Fibroblast of lung (primary cell): ENCODE data around the gene NRXN2. TPM values are rescaled to one million over a fixed set of nuclear protein-coding genes. Genes with fewer than 3 reads are reported as not detected.
"Not testable (repeated sequence)": the region's sequence is repeated elsewhere in the genome, so short reads cannot be mapped to it uniquely, and the experiment has no call there.

Source experiments
- DNase-seq, 2 donors: peaks; one replicate each; pipeline versions ENCODE4 v3.0.0 to v3.0.0-alpha.2; 2010; ENCODE audit warnings: low read depth in 2 of 2
- H2AFZ ChIP-seq: 2 replicates; pipeline ENCODE4 v1.5.1; 2012; ENCODE audit warnings: low read length, control low read depth, inconsistent platforms
- H3K27ac ChIP-seq: 2 replicates; pipeline ENCODE4 v1.5.1; 2011; ENCODE audit warnings: low read length, control low read depth; ENCODE audit not compliant: insufficient read depth
- H3K27me3 ChIP-seq: 2 replicates; pipeline ENCODE4 v1.5.1; 2011; ENCODE audit warnings: mild to moderate bottlenecking, low read length; ENCODE audit not compliant: control insufficient read depth, insufficient read depth
- H3K36me3 ChIP-seq: 2 replicates; pipeline ENCODE4 v1.5.1; 2011; ENCODE audit warnings: low read length; ENCODE audit not compliant: control insufficient read depth, insufficient read depth
- H3K4me1 ChIP-seq: 2 replicates; pipeline ENCODE4 v1.5.1; 2011; ENCODE audit warnings: low read length; ENCODE audit not compliant: control insufficient read depth, insufficient read depth; ENCODE audit errors: extremely low read depth
- H3K4me2 ChIP-seq: 2 replicates; pipeline ENCODE4 v1.5.1; 2011; ENCODE audit warnings: low read length, control low read depth; ENCODE audit not compliant: insufficient read depth; ENCODE audit errors: extremely low read depth
- H3K4me3 ChIP-seq, 4 experiments: fragments of 200-600 bp in 1 of 4; sonication (generic) in 1 of 4; replicated peaks in 1 of 4; 2 replicates each; pipeline ENCODE4 v1.5.1; 2011 to 2016; ENCODE audit warnings: low read length in 4 of 4, low read depth in 3 of 4, mild to moderate bottlenecking in 3 of 4, control low read depth in 2 of 4, inconsistent platforms in 1 of 4, mixed read lengths in 1 of 4; ENCODE audit not compliant: insufficient read depth in 1 of 4; ENCODE audit errors: control extremely low read depth in 1 of 4
- H3K79me2 ChIP-seq: 2 replicates; pipeline ENCODE4 v1.5.1; 2012; ENCODE audit warnings: mild to moderate bottlenecking, low read length, inconsistent platforms; ENCODE audit not compliant: control insufficient read depth, insufficient read depth
- H3K9ac ChIP-seq: 2 replicates; pipeline ENCODE4 v1.5.1; 2011; ENCODE audit warnings: mild to moderate bottlenecking, low read length, control low read depth; ENCODE audit not compliant: insufficient read depth
- H3K9me3 ChIP-seq: 2 replicates; pipeline ENCODE4 v1.5.1; 2012; ENCODE audit warnings: low read depth, low read length; ENCODE audit not compliant: control insufficient read depth, insufficient read depth
- H4K20me1 ChIP-seq: 2 replicates; pipeline ENCODE4 v1.5.1; 2011; ENCODE audit warnings: low read length; ENCODE audit not compliant: control insufficient read depth, insufficient read depth; ENCODE audit errors: extremely low read depth
- CTCF ChIP-seq, 2 donors: IDR thresholded peaks in 1 of 2; conservative IDR thresholded peaks in 1 of 2; 1 replicate in 1 of 2; 2 replicates in 1 of 2; pipeline ENCODE4 v1.5.1; 2011 to 2012; ENCODE audit warnings: low read length in 2 of 2, control low read depth in 1 of 2, inconsistent platforms in 1 of 2, low read depth in 1 of 2, mild to moderate bottlenecking in 1 of 2
- EZH2 ChIP-seq: IDR thresholded peaks from 2 replicates; pipeline ENCODE4 v1.5.1; 2012; ENCODE audit warnings: low read length, control low read depth, mild to moderate bottlenecking; ENCODE audit errors: missing control alignments
- polyA plus RNA-seq, 2 donors: library from polyadenylated mRNA; depleted of rRNA in 1 of 2; stranded (reverse) in 1 of 2; unstranded in 1 of 2; fragments of >200 nt; gene quantifications; 2 replicates each; pipeline ENCODE4 v1.2.1, GENCODE V29; 2011 to 2012; ENCODE audit warnings: missing spikeins in 1 of 2
- total RNA-seq: library from RNA; depleted of rRNA; stranded (reverse); fragments of >200 nt; gene quantifications from 2 replicates; pipeline ENCODE4 v1.2.1, GENCODE V29; 2014

NRXN2 gene
- total and polyA plus RNA-seq, 2 donors (not counting 1 experiment from before 2014, with no cell fraction given): under 0.01 to 0.75 TPM

GRCh38 chr11:64563966-64564365 lies 159.0 kb downstream of the NRXN2 start:
- Histone ChIP-seq H3K27me3 (no peaks in the 10 kb centered on the region), H3K79me2 (no peaks in the 10 kb centered on the region), H3K4me1 (no peaks in the 10 kb centered on the region), H3K4me2 (no peak overlapping the region), H3K36me3 (no peaks in the 10 kb centered on the region), H4K20me1 (no peaks in the 10 kb centered on the region), H3K27ac (no peak overlapping the region), H3K9me3 (no peaks in the 10 kb centered on the region), H3K4me3 (no peak overlapping the region), H2AFZ (no peak overlapping the region), H3K9ac (no peak overlapping the region)
- no peak for DNase-seq
- no peak for TF ChIP-seq CTCF (conservative IDR thresholded peaks at IDR 0.05 in 1 of 2, IDR thresholded peaks at IDR 0.05 in 1 of 2; ENCODE audit: low read depth in 1 of 2, low read length in 2 of 2)
- TF ChIP-seq EZH2: no peak

GRCh38 chr11:64562723-64563351 lies 160.2 kb downstream of the NRXN2 start:
- H3K27me3 ChIP-seq: no peaks in the 10 kb centered on the region
- DNase-seq: no peak
- no peak overlapping the region for H2AFZ ChIP-seq
- no peaks in the 10 kb centered on the region for H3K4me1 ChIP-seq
- H3K9me3 ChIP-seq: no peaks in the 10 kb centered on the region
- no peaks in the 10 kb centered on the region for H4K20me1 ChIP-seq
- H3K36me3 ChIP-seq: no peaks in the 10 kb centered on the region
- TF ChIP-seq EZH2 (no peak), CTCF (conservative IDR thresholded peaks at IDR 0.05 in 1 of 2, IDR thresholded peaks at IDR 0.05 in 1 of 2; ENCODE audit: low read depth in 1 of 2, low read length in 2 of 2) (no peak)
- no peak overlapping the region for H3K27ac ChIP-seq
- no peak overlapping the region for H3K4me2 ChIP-seq
- no peak overlapping the region for H3K4me3 ChIP-seq
- H3K79me2 ChIP-seq: no peaks in the 10 kb centered on the region
- no peak overlapping the region for H3K9ac ChIP-seq

- H3K36me3 ChIP-seq: no peaks in the 10 kb centered on the region
- no peak overlapping the region for H3K27ac ChIP-seq
- no peaks in the 10 kb centered on the region for H3K27me3 ChIP-seq
- TF ChIP-seq EZH2 (no peak), CTCF (conservative IDR thresholded peaks at IDR 0.05 in 1 of 2, IDR thresholded peaks at IDR 0.05 in 1 of 2; ENCODE audit: low read depth in 1 of 2, low read length in 2 of 2) (no peak)
- DNase-seq: no peak
- H3K4me2 ChIP-seq: no peak overlapping the region
- no peak overlapping the region for H3K9ac ChIP-seq
- no peaks in the 10 kb centered on the region for H3K79me2 ChIP-seq
- no peaks in the 10 kb centered on the region for H3K9me3 ChIP-seq
- H3K4me3 ChIP-seq: no peak overlapping the region
- H4K20me1 ChIP-seq: no peaks in the 10 kb centered on the region
- H2AFZ ChIP-seq: no peak overlapping the region
- no peaks in the 10 kb centered on the region for H3K4me1 ChIP-seq
Measured at GRCh38 chr11:64561984-64562722, 160.8 kb downstream of the NRXN2 start.

- not testable (repeated sequence) for H3K27me3 ChIP-seq, H2AFZ ChIP-seq, DNase-seq, H3K4me2 ChIP-seq, H4K20me1 ChIP-seq, H3K4me3 ChIP-seq, H3K36me3 ChIP-seq, H3K9me3 ChIP-seq, H3K9ac ChIP-seq, H3K4me1 ChIP-seq, H3K79me2 ChIP-seq, H3K27ac ChIP-seq
Measured at GRCh38 chr11:64561429-64561828, 161.6 kb downstream of the NRXN2 start.
